Testis (tissue), 3 donors: Measurements from ENCODE around the gene PAQR3. TPM values are rescaled to one million over a fixed set of nuclear protein-coding genes. Genes with fewer than 3 reads are reported as not detected.
A peak's percentile ranks its signal among the peaks of the same experiment; 100 is the strongest.
"Not testable (repeated sequence)": the region's sequence is repeated elsewhere in the genome, so short reads cannot be mapped to it uniquely, and the experiment has no call there.

Source experiments
- DNase-seq: peaks from one replicate; pipeline ENCODE4 v3.0.0-alpha.2; 2019
- H3K27ac ChIP-seq, 2 donors: fragments of 200-600 bp; sonication (generic); one replicate each; pipeline ENCODE4 v1.5.1; 2019
- H3K27me3 ChIP-seq: fragments of 200-600 bp; sonication (generic); one replicate; pipeline ENCODE4 v1.5.1; 2019
- H3K36me3 ChIP-seq: fragments of 200-600 bp; sonication (generic); one replicate; pipeline ENCODE4 v1.5.1; 2017; ENCODE audit warnings: low read depth; ENCODE audit errors: missing control alignments
- H3K4me1 ChIP-seq: fragments of 200-600 bp; sonication (generic); one replicate; pipeline ENCODE4 v1.5.1; 2019
- H3K4me3 ChIP-seq, 2 donors: fragments of 200-600 bp; sonication (generic); one replicate each; pipeline ENCODE4 v1.5.1; 2017 to 2019
- H3K9me3 ChIP-seq: fragments of 200-600 bp; sonication (generic); one replicate; pipeline ENCODE4 v1.5.1; 2017
- CTCF ChIP-seq, 3 experiments: fragments of 450-650 bp in 2 of 3; fragments of 200-600 bp in 1 of 3; sonication (generic) in 1 of 3; IDR thresholded peaks; one replicate each; pipeline ENCODE4 v1.5.1; 2016 to 2019; ENCODE audit warnings: antibody characterized with exemption in 3 of 3, mild to moderate bottlenecking in 2 of 3, moderate library complexity in 1 of 3
- POLR2A ChIP-seq: fragments of 450-650 bp; IDR thresholded peaks from one replicate; pipeline ENCODE4 v1.6.1; 2017; ENCODE audit warnings: antibody characterized with exemption, mild to moderate bottlenecking, moderate library complexity
- WGBS, 2 donors: methylation state at CpG; one replicate each; pipeline ENCODE4 v1.1.5; 2018; 5-methylcytosine and 5-hydroxymethylcytosine counted together
- intact Hi-C: fragments of 100-400 bp; cut with DNase I; formaldehyde crosslinking; loops from one replicate; pipeline ENCODE4 v1.15.1; 2023; ENCODE audit warnings: low total_unique reads
- polyA plus RNA-seq: library from polyadenylated mRNA; stranded (reverse); fragments of 350-450 nt; fragmentation: Illumina TruSeq; extraction: RNeasy Lipid Tissue Mini Kit (QIAGEN cat#74804); gene quantifications from one replicate; pipeline ENCODE4 v1.2.3, GENCODE V29; 2014; ENCODE audit warnings: low read depth, low replicate concordance; ENCODE audit not compliant: insufficient read depth
- total RNA-seq, 2 donors: library from RNA; depleted of rRNA; stranded (reverse); fragments of >200 nt; gene quantifications; one replicate each; pipeline ENCODE4 v1.2.3, GENCODE V29; 2016

Gene PAQR3
- total and polyA plus RNA-seq, 3 donors from 2014 or later: 53.8 to 76.6 (median 65.5) TPM

DNA sequence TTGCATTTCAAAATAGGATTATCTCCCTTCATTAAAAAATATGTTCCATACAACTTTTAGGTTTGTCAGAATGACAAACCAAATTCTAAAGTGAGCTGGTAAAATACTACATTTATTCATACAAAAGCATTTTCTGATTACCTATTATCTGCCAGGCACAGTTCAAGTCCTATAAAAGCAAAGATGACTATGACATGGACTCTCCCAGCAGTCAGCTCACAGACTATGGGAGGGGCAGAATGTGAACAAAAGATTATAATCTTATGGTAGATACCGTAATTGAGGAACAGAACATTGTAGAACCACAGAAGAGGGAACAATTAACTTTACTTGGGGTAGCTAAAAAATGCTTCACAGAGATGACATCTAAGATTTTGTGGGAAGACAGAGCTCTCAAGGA is 12.4 kb downstream of the PAQR3 start:
- WGBS, 2 donors: 87 to 100% methylated on average over 1 of the region's 1 CpG
- H3K4me1 ChIP-seq: no peaks in the 10 kb centered on the region
- no peaks in the 10 kb centered on the region for H3K27me3 ChIP-seq
- H3K9me3 ChIP-seq: no peaks in the 10 kb centered on the region
- TF ChIP-seq CTCF (IDR thresholded peaks at IDR 0.05) (no peak), POLR2A (no peak)
- intact Hi-C loops: no loop called here
- H3K27ac ChIP-seq: no peak overlapping the region
- H3K36me3 ChIP-seq: no peaks in the 10 kb centered on the region
- no peak overlapping the region for H3K4me3 ChIP-seq
- no peak for DNase-seq

DNA sequence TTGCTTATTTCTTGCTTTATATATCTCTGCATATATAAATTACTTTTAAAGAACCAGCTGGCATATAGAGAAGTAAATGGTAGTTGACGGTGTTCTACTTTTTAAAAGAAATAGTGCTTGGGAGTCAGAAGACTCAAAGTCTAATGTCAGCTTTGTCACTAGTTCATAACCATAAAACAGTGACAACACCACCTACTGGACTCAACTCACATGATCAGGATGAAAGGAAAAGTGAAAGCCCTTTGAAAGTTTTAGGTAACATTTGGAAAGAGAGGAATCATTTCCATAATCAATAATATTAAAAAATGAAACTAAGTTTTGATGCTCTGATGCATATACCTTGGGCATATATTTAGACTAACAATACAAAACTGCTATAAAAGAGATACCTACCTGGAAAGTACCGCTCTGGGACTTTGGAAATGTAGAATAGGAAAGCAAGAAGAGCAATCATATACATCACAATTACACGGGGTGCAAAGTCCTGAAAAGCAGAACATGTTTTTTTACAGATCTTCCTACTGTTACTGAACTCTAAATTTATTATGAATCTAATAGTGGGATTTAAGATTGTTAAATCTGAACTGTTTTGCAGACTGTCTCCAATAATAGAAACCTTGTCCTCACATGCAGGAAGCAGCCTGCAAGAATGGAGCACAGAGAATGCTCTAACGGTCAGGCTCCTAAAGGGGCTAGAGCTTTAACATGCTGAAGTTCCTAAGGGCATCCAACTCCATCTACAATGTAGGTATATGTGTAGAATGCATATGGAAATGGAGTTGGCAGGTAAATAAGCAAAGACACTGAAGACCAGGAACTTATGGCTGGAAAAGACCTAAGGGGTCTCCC is 15.6 kb downstream of the PAQR3 start:
- H3K36me3 ChIP-seq: no peaks in the 10 kb centered on the region
- no peak overlapping the region for H3K4me3 ChIP-seq
- H3K4me1 ChIP-seq: no peaks in the 10 kb centered on the region
- intact Hi-C loops: no loop called here
- DNase-seq: no peak
- WGBS, 2 donors: 78 to 79% methylated on average over 4 of the region's 4 CpGs
- no peaks in the 10 kb centered on the region for H3K27me3 ChIP-seq
- TF ChIP-seq POLR2A: no peak
- peak in 1 of 3 experiments; percentile 6 for TF ChIP-seq CTCF (IDR thresholded peaks at IDR 0.05)
- no peaks in the 10 kb centered on the region for H3K9me3 ChIP-seq
- H3K27ac ChIP-seq: no peak overlapping the region

DNA sequence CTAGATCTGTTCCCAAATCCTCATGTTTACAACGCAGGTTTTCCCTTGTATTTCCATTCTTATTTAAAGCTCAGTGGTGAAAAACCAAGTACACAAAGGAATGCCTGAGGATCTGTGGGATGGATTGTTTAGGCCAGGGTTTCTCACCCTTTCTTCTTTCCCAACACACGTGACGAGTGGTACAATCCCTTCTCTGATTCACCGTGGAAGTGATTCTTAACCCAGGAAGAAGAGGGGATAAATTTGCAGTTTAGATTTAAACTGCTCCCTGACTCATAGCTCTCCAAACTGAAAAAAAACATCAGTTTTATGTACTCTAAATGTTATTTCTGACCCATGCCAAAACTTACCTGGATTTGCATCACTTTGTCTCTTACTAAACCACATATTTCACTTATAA is 17.0 kb downstream of the PAQR3 start:
- H3K4me1 ChIP-seq: no peaks in the 10 kb centered on the region
- no peak for DNase-seq
- no peaks in the 10 kb centered on the region for H3K36me3 ChIP-seq
- H3K4me3 ChIP-seq: no peak overlapping the region
- H3K9me3 ChIP-seq: no peaks in the 10 kb centered on the region
- no peaks in the 10 kb centered on the region for H3K27me3 ChIP-seq
- no peak overlapping the region for H3K27ac ChIP-seq
- intact Hi-C loops: no loop called here
- no peak for TF ChIP-seq POLR2A
- no peak for TF ChIP-seq CTCF (IDR thresholded peaks at IDR 0.05)
- WGBS, 2 donors: 91 to 92% methylated on average over 4 of the region's 4 CpGs

DNA sequence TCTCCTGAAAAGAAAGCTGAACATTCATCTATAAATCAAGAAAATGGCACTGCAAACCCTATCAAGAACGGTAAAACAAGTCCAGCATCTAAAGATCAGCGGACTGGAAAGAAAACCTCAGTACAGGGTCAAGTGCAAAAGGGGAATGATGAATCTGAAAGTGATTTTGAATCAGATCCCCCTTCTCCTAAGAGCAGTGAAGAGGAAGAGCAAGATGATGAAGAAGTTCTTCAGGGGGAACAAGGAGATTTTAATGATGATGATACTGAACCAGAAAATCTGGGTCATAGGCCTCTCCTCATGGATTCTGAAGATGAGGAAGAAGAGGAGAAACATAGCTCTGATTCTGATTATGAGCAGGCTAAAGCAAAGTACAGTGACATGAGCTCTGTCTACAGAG is 28.6 kb downstream of the PAQR3 start:
- Histone ChIP-seq H3K4me3 (no peak overlapping the region), H3K9me3 (no peaks in the 10 kb centered on the region), H3K27ac (no peak overlapping the region), H3K4me1 (no peaks in the 10 kb centered on the region), H3K27me3 (no peaks in the 10 kb centered on the region), H3K36me3 (no peaks in the 10 kb centered on the region)
- TF ChIP-seq CTCF (IDR thresholded peaks at IDR 0.05): no peak
- 79 to 85% methylated on average over 2 of the region's 2 CpGs for WGBS, 2 donors
- no peak for DNase-seq
- intact Hi-C loops: no loop called here

DNA sequence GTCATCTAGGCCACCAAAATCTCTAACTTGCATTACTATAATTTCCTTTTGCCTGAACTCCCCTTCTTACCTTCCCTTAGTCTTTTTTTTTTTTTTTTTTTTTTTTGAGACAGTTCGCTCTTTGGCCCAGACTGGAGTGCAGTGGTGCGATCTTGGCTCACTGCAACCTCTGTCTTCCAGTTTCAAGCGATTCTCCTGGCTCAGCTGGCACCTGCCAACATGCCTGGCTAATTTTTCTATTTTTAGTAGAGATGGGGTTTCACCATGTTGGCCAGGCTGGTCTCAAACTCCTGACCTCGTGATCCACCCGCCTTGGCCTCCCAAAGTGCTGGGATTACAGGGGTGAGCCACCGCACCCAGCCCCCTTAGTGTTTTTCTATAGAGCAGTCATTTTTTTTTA is 30.3 kb downstream of the PAQR3 start:
- H3K4me3 ChIP-seq, H3K36me3 ChIP-seq, intact Hi-C loops, DNase-seq, H3K27ac ChIP-seq, H3K4me1 ChIP-seq, H3K9me3 ChIP-seq, H3K27me3 ChIP-seq: not testable (repeated sequence)
- 94% methylated on average over 6 of the region's 6 CpGs for WGBS, 2 donors
